NK-92 (cell line): ENCODE measurements around the gene SLC22A2.

Experiments
- DNase-seq: peaks from one replicate; lab custom pipeline; 2025; ENCODE audit not compliant: unreplicated experiment; lab: John Stamatoyannopoulos, UW

Gene SLC22A2

GRCh38 chr6:160274871-160275510, 16.4 kb upstream of the SLC22A2 start:
- no peak for DNase-seq

GRCh38 chr6:160273750-160274149, 15.1 kb upstream of the SLC22A2 start:
- DNase-seq = no peak

GRCh38 chr6:160273196-160273595, 14.6 kb upstream of the SLC22A2 start:
- DNase-seq = no peak

- no peak for DNase-seq
Observed at GRCh38 chr6:160272707-160273106, 14.1 kb upstream of the SLC22A2 start.

GRCh38 chr6:160270347-160270746, 11.7 kb upstream of the SLC22A2 start:
- no peak for DNase-seq

GRCh38 chr6:160269771-160270170, 11.2 kb upstream of the SLC22A2 start:
- no peak for DNase-seq

- no peak for DNase-seq
Observed at GRCh38 chr6:160269023-160269521, 10.5 kb upstream of the SLC22A2 start.

- no peak for DNase-seq
Observed at GRCh38 chr6:160267102-160267501, 8.5 kb upstream of the SLC22A2 start.

- DNase-seq = no peak
Observed at GRCh38 chr6:160265869-160266476, 7.4 kb upstream of the SLC22A2 start.

GRCh38 chr6:160264061-160264612, 5.5 kb upstream of the SLC22A2 start:
- DNase-seq = no peak

- no peak for DNase-seq
Observed at GRCh38 chr6:160263196-160263939, 4.7 kb upstream of the SLC22A2 start.

- DNase-seq = no peak
Observed at GRCh38 chr6:160261991-160262680, 3.5 kb upstream of the SLC22A2 start.

GRCh38 chr6:160260803-160261450, 2.3 kb upstream of the SLC22A2 start:
- no peak for DNase-seq

- no peak for DNase-seq
Observed at GRCh38 chr6:160260367-160260766, 1.7 kb upstream of the SLC22A2 start.

- DNase-seq = no peak
Observed at GRCh38 chr6:160259598-160259997, 977 bp upstream of the SLC22A2 start.

GRCh38 chr6:160259143-160259425, 463 bp upstream of the SLC22A2 start:
- DNase-seq = no peak

GRCh38 chr6:160256445-160256844, 2.2 kb downstream of the SLC22A2 start:
- no peak for DNase-seq

GRCh38 chr6:160254467-160255312, 3.9 kb downstream of the SLC22A2 start:
- no peak for DNase-seq

- no peak for DNase-seq
Observed at GRCh38 chr6:160253714-160254113, 4.9 kb downstream of the SLC22A2 start.

GRCh38 chr6:160253292-160253691, 5.3 kb downstream of the SLC22A2 start:
- DNase-seq = no peak
